ENCODE measurements around the gene GOLT1A.
A peak's percentile ranks its signal among the peaks of the same experiment; 100 is the strongest.

GOLT1A gene

GRCh38 chr1:204150702-204151551 lies 62.9 kb downstream of the GOLT1A start:
- peaks cover 21% of the 10 kb centered on the region for H3K4me1 ChIP-seq (ENCODE audit: control insufficient read depth, insufficient read depth, low read length)
- peak overlapping the region; percentile 56 for H3K9ac ChIP-seq (ENCODE audit: low read depth, low read length)
- peak overlapping the region; percentile 87 for H3K4me2 ChIP-seq (ENCODE audit: low read length)
- peaks cover 49% of the 10 kb centered on the region for H3K27me3 ChIP-seq (ENCODE audit: control insufficient read depth, insufficient read depth, low read length)
- no peaks in the 10 kb centered on the region for H3K9me3 ChIP-seq (replicated peaks; ENCODE audit: low read length)
- H3K36me3 ChIP-seq (ENCODE audit: insufficient read depth, low read length) = no peaks in the 10 kb centered on the region
- H3K4me3 ChIP-seq (ENCODE audit: low read length) = peak overlapping the region; percentile 72

GRCh38 chr1:204149635-204150565 lies 63.9 kb downstream of the GOLT1A start:
- Histone ChIP-seq H3K27me3 (ENCODE audit: control insufficient read depth, insufficient read depth, low read length) (peaks cover 49% of the 10 kb centered on the region), H3K4me3 (ENCODE audit: low read length) (no peak overlapping the region)

GRCh38 chr1:204149107-204149506 lies 64.7 kb downstream of the GOLT1A start:
- peaks cover 21% of the 10 kb centered on the region for H3K4me1 ChIP-seq (ENCODE audit: control insufficient read depth, insufficient read depth, low read length)
- H3K4me3 ChIP-seq (ENCODE audit: low read length) = no peak overlapping the region
- H3K9me3 ChIP-seq (replicated peaks; ENCODE audit: low read length) = no peaks in the 10 kb centered on the region
- peaks cover 43% of the 10 kb centered on the region for H3K27me3 ChIP-seq (ENCODE audit: control insufficient read depth, insufficient read depth, low read length)
- no peak overlapping the region for H3K9ac ChIP-seq (ENCODE audit: low read depth, low read length)
- H3K36me3 ChIP-seq (ENCODE audit: insufficient read depth, low read length) = no peaks in the 10 kb centered on the region
- H3K4me2 ChIP-seq (ENCODE audit: low read length) = no peak overlapping the region

More at GRCh38 chr1:204149635-204150565, 63.9 kb downstream of the GOLT1A start:
- Histone ChIP-seq H3K9ac (ENCODE audit: low read depth, low read length) (no peak overlapping the region), H3K4me2 (ENCODE audit: low read length) (no peak overlapping the region), H3K4me1 (ENCODE audit: control insufficient read depth, insufficient read depth, low read length) (peaks cover 21% of the 10 kb centered on the region), H3K9me3 (replicated peaks; ENCODE audit: low read length) (no peaks in the 10 kb centered on the region), H3K36me3 (ENCODE audit: insufficient read depth, low read length) (no peaks in the 10 kb centered on the region)
